ENCODE data around the gene ERFL.

The ERFL gene

GRCh38 chr19:41945135-41945766 is 17.0 kb upstream of the ERFL start:
- no peak overlapping the region for H3K4me3 ChIP-seq (ENCODE audit: low read depth, low read length)
- no peak overlapping the region for H3K27ac ChIP-seq (ENCODE audit: extremely low read depth, low read depth, low read length)
- ChIA-PET CTCF (interaction anchor here (0.6 to 3.7 kb wide), 12 partner anchors 10 to 192 kb away, joined by 3 to 17 read pairs (median 3); no protein-coding TSS in a partner anchor), POLR2A (interaction anchor here (0.6 to 2.6 kb wide), 5 partner anchors 56 to 143 kb away, joined by 3 to 10 read pairs (median 5); no protein-coding TSS in a partner anchor)
- H3K4me1 ChIP-seq (ENCODE audit: control insufficient read depth, insufficient read depth, low read length) = no peaks in the 10 kb centered on the region; the same call in 1 of the 2 replicates
- H3K9me3 ChIP-seq (ENCODE audit: control insufficient read depth, insufficient read depth, low read depth, low read length) = no peaks in the 10 kb centered on the region
- H3K36me3 ChIP-seq (ENCODE audit: control insufficient read depth in 2 of 2, insufficient read depth in 1 of 2, low read length in 2 of 2) = no peaks in the 10 kb centered on the region; a peak in 1 of 3 replicates
- TF ChIP-seq ZNF23 (tag by site-specific recombination; IDR thresholded peaks at IDR 0.05; ENCODE audit: borderline replicate concordance) = no peak
- 0 out of 2 replicates have a peak, but pooled peaks have one; percentile 48 for TF ChIP-seq ZFHX2 (tag by site-specific recombination; conservative IDR thresholded peaks at IDR 0.05)

GRCh38 chr19:41944336-41944735 is 16.1 kb upstream of the ERFL start:
- H3K4me1 ChIP-seq (ENCODE audit: control insufficient read depth, insufficient read depth, low read length) = no peaks in the 10 kb centered on the region; the same call in 1 of the 2 replicates
- ChIA-PET POLR2A (interaction anchor here (0.6 to 2.6 kb wide), 2 partner anchors 62 to 71 kb away, joined by 5 to 10 read pairs; no protein-coding TSS in a partner anchor), CTCF (interaction anchor here (0.7 to 1.9 kb wide), 10 partner anchors 10 to 331 kb away, joined by 3 to 8 read pairs (median 3); no protein-coding TSS in a partner anchor)
- TF ChIP-seq ZNF596 (tag by site-specific recombination; IDR thresholded peaks at IDR 0.05) = no peak
- TF ChIP-seq, protein P1, sequence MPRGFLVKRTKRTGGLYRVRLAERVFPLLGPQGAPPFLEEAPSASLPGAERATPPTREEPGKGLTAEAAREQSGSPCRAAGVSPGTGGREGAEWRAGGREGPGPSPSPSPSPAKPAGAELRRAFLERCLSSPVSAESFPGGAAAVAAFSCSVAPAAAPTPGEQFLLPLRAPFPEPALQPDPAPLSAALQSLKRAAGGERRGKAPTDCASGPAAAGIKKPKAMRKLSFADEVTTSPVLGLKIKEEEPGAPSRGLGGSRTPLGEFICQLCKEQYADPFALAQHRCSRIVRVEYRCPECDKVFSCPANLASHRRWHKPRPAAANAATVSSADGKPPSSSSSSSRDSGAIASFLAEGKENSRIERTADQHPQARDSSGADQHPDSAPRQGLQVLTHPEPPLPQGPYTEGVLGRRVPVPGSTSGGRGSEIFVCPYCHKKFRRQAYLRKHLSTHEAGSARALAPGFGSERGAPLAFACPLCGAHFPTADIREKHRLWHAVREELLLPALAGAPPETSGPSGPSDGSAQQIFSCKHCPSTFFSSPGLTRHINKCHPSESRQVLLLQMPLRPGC (tag by site-specific recombination; IDR thresholded peaks at IDR 0.05) = no peak
- TF ChIP-seq YY1 (tag by site-specific recombination; IDR thresholded peaks at IDR 0.05) = no peak
- no peak for TF ChIP-seq RBAK (tag by site-specific recombination; IDR thresholded peaks at IDR 0.05)
- H3K9me3 ChIP-seq (ENCODE audit: control insufficient read depth, insufficient read depth, low read depth, low read length) = no peaks in the 10 kb centered on the region
- H3K36me3 ChIP-seq (ENCODE audit: control insufficient read depth in 2 of 2, insufficient read depth in 1 of 2, low read length in 2 of 2) = no peaks in the 10 kb centered on the region; a peak in 1 of 3 replicates
- H3K27ac ChIP-seq (ENCODE audit: extremely low read depth, low read depth, low read length) = no peak overlapping the region
- no peak overlapping the region for H3K4me3 ChIP-seq (ENCODE audit: low read depth, low read length)

DNA sequence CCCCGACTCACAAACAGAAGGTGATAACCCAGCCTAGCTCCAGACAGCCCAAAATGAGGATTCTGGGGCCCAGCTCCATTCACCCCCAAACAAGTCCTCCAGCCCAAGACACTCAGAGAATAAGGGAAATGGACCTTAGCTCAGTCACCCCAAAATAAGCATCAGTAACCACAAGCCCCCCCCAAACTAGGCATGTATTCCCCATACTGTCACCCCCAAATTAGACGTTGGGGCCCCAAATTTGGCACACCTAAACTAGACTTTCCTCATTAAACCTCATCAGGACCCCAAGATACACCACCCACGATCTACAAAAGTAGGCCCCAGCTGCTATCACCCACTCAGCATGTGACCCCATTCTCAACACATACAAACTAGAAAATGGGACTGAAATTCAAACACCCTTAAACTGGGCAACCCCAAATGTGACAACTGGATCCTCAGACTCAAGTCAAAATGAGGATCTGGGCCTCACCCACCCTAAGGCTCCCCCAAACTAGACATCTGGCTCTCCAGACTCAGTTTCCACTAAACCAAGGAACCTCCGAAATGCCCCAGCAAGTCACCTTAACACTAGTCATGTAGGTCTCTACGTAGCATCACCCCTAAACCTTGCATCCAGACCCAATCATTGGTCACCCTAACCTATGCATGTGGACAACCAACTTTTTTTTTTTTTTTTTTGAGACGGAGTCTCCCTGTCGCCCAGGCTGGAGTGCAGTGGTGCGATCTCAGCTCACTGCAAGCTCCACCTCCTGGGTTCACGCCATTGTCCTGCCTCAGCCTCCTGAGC is 13.4 kb upstream of the ERFL start:
- ChIA-PET CTCF (interaction anchor here (0.8 to 2.9 kb wide), 2 partner anchors 10 to 15 kb away, joined by 3 to 20 read pairs; no protein-coding TSS in a partner anchor), POLR2A (interaction anchor here (0.6 to 1.4 kb wide), 4 partner anchors 16 to 80 kb away, joined by 3 to 4 read pairs (median 3); no protein-coding TSS in a partner anchor)
- Histone ChIP-seq H3K4me3 (ENCODE audit: low read depth, low read length) (no peak overlapping the region), H3K9me3 (ENCODE audit: control insufficient read depth, insufficient read depth, low read depth, low read length) (no peaks in the 10 kb centered on the region), H3K4me1 (ENCODE audit: control insufficient read depth, insufficient read depth, low read length) (no peaks in the 10 kb centered on the region; the same call in 1 of the 2 replicates), H3K27ac (ENCODE audit: extremely low read depth, low read depth, low read length) (no peak overlapping the region), H3K36me3 (ENCODE audit: control insufficient read depth in 2 of 2, insufficient read depth in 1 of 2, low read length in 2 of 2) (no peaks in the 10 kb centered on the region; a peak in 1 of 3 replicates)
- TF ChIP-seq ZFHX2 (tag by site-specific recombination; conservative IDR thresholded peaks at IDR 0.05) = peak; percentile 43; the same call in 1 of the 2 replicates
- peak; percentile 94 for TF ChIP-seq ZBTB10 (tag by site-specific recombination; IDR thresholded peaks at IDR 0.05)
- no peak for TF ChIP-seq ZNF169 (tag by site-specific recombination; IDR thresholded peaks at IDR 0.05)
- no peak for TF ChIP-seq ZNF274 (IDR thresholded peaks at IDR 0.05; ENCODE audit: low read length)
- no peak for TF ChIP-seq ZNF274 (tag by site-specific recombination; IDR thresholded peaks at IDR 0.05; ENCODE audit: borderline replicate concordance)
- no peak for TF ChIP-seq OSR2 (tag by site-specific recombination; IDR thresholded peaks at IDR 0.05)
- TF ChIP-seq, protein P2, sequence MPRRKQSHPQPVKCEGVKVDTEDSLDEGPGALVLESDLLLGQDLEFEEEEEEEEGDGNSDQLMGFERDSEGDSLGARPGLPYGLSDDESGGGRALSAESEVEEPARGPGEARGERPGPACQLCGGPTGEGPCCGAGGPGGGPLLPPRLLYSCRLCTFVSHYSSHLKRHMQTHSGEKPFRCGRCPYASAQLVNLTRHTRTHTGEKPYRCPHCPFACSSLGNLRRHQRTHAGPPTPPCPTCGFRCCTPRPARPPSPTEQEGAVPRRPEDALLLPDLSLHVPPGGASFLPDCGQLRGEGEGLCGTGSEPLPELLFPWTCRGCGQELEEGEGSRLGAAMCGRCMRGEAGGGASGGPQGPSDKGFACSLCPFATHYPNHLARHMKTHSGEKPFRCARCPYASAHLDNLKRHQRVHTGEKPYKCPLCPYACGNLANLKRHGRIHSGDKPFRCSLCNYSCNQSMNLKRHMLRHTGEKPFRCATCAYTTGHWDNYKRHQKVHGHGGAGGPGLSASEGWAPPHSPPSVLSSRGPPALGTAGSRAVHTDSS (tag by site-specific recombination; IDR thresholded peaks at IDR 0.05) = no peak
